ENCODE data around the gene CA5A. TPM values are rescaled to one million over a fixed set of nuclear protein-coding genes. Genes with fewer than 3 reads are reported as not detected.

The CA5A gene
- total and polyA plus RNA-seq, 2 of the 13 experiments (the other 11 are each of a cell fraction or from before 2014, with no cell fraction given): 66.8 to 106 TPM

GRCh38 chr16:87966685-87967185, 30.4 kb upstream of the CA5A start (continued):
- TF ChIP-seq ZNF18 (CRISPR knock-in tag; IDR thresholded peaks at IDR 0.05; ENCODE audit: insufficient replicate concordance) (no peak), PHF5A (CRISPR knock-in tag; IDR thresholded peaks at IDR 0.05; ENCODE audit: low read depth, unreplicated experiment) (no peak), CBX2 (IDR thresholded peaks at IDR 0.05; ENCODE audit: low read depth, low read length) (no peak), CBX2 (CRISPR knock-in tag; IDR thresholded peaks at IDR 0.05; ENCODE audit: low read depth) (no peak), ZNF710 (CRISPR knock-in tag; IDR thresholded peaks at IDR 0.05; ENCODE audit: borderline replicate concordance) (no peak), MAFG (CRISPR knock-in tag; IDR thresholded peaks at IDR 0.05) (no peak), TMF1 (CRISPR knock-in tag; IDR thresholded peaks at IDR 0.05; ENCODE audit: low read depth) (no peak), ZNF558 (CRISPR knock-in tag; IDR thresholded peaks at IDR 0.05; ENCODE audit: borderline replicate concordance) (no peak), HMG20A (CRISPR knock-in tag; IDR thresholded peaks at IDR 0.05; ENCODE audit: borderline replicate concordance) (no peak), REL (CRISPR knock-in tag; conservative IDR thresholded peaks at IDR 0.05) (no peak), PITX1 (CRISPR knock-in tag; IDR thresholded peaks at IDR 0.05) (0 out of 2 replicates have a peak, but pooled peaks have one; percentile 19), PCBP1 (IDR thresholded peaks at IDR 0.05; ENCODE audit: borderline replicate concordance, low read depth, low read length) (no peak), ZNF839 (CRISPR knock-in tag; IDR thresholded peaks at IDR 0.05; ENCODE audit: borderline replicate concordance) (no peak), FOXA3 (CRISPR knock-in tag; IDR thresholded peaks at IDR 0.05) (peak; percentile 49; the same call in 1 of the 2 replicates), RARA (CRISPR knock-in tag; IDR thresholded peaks at IDR 0.05) (peak; percentile 39; the same call in 1 of the 2 replicates), MBD4 (IDR thresholded peaks at IDR 0.05; ENCODE audit: borderline replicate concordance, low read length) (no peak), HNF4A (CRISPR knock-in tag; IDR thresholded peaks at IDR 0.05) (peak; percentile 80), ZNF124 (CRISPR knock-in tag; IDR thresholded peaks at IDR 0.05) (0 out of 2 replicates have a peak, but pooled peaks have one; percentile 23), PCBP2 (optimal IDR thresholded peaks at IDR 0.05; ENCODE audit: low read depth, low read length, poor library complexity, severe bottlenecking) (no peak), NAIF1 (CRISPR knock-in tag; IDR thresholded peaks at IDR 0.05; ENCODE audit: borderline replicate concordance) (no peak), MYC (CRISPR knock-in tag; IDR thresholded peaks at IDR 0.05; ENCODE audit: borderline replicate concordance) (peak; percentile 81; the same call in 1 of the 2 replicates), PHF8 (CRISPR knock-in tag; IDR thresholded peaks at IDR 0.05) (no peak), ZKSCAN5 (CRISPR knock-in tag; IDR thresholded peaks at IDR 0.05) (no peak), ZNF232 (CRISPR knock-in tag; IDR thresholded peaks at IDR 0.05; ENCODE audit: borderline replicate concordance) (no peak), ZNF430 (CRISPR knock-in tag; IDR thresholded peaks at IDR 0.05) (no peak), CBX5 (CRISPR knock-in tag; IDR thresholded peaks at IDR 0.05; ENCODE audit: borderline replicate concordance) (no peak), HNF1B (CRISPR knock-in tag; IDR thresholded peaks at IDR 0.05) (peak; percentile 65), AGO2 (optimal IDR thresholded peaks at IDR 0.05; ENCODE audit: low read depth, low read length) (no peak)
